HUDEP-2 (cell line): ENCODE data around the gene WBP1L.
"Not testable (repeated sequence)": the region's sequence is repeated elsewhere in the genome, so short reads cannot be mapped to it uniquely, and the experiment has no call there.

Experiments used
- DNase-seq, 76 experiments: peaks; one replicate each; lab custom pipeline; 2025; ENCODE audit not compliant: unreplicated experiment in 76 of 76; lab: John Stamatoyannopoulos, UW

The WBP1L gene

DNA sequence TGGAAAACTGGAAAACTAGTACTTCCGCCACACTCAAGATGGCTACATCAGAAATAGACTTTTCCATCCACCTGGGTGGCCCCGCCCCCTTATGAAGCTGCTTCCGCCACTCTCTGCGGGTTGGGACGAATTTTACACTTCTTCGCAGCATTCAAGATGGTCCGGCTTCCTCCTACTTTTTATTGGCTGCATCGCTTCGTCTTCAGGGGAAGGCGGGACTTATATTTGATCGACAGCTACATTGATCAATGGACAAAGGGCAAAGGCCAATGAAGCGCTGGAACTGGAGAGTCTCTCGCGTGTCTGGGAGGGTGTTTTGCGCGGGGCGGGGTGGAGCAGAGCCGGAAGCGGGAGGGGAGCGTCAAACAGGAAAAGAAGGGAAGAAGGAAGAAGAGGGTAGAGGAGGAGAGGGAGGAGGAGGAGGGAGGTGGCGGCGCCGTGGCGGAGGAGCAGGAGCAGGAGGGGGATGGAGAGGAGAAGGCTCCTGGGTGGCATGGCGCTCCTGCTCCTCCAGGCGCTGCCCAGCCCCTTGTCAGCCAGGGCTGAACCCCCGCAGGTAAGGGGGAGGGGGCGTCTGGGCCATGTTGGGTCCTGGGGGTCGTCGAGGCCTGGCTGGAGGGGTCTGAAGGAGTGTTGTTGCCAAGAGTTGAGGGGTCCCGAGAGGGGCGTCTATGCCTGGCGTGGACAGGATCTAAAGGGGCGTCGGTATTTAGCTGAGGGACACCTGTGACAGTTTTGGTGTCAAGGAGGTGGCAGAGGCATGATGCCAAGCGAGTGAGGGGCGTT lies at the start of gene WBP1L:
WBP1L (plus strand) TSS at position 361 of the 786 bp plus-strand sequence; CDS start at position 467, 106 bp downstream.
- DNase-seq: peak in 74 of 76 experiments; percentile 67 to 99 (median 96)

GRCh38 chr10:102695401-102695800 lies 48.3 kb upstream of the WBP1L start:
- DNase-seq: not testable (repeated sequence)

DNA sequence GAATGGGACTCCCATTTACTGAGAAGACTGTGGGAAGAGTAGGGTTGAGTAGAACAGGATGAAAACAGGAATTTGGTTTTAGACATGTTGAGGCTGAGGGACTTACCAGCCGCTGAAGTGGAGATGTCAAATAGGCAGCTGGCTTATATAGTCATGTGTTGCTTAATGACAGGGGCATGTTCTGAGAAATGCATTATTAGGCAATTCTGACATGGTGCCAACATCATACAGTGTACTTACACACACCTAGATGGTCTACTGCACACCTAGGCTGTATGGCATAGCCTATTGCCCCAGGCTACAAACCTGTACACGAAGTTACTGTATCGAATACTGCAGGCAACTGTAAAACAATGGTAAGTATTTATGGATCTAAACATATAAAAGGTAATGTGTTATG lies 47.0 kb upstream of the WBP1L start:
- DNase-seq: no peak

DNA sequence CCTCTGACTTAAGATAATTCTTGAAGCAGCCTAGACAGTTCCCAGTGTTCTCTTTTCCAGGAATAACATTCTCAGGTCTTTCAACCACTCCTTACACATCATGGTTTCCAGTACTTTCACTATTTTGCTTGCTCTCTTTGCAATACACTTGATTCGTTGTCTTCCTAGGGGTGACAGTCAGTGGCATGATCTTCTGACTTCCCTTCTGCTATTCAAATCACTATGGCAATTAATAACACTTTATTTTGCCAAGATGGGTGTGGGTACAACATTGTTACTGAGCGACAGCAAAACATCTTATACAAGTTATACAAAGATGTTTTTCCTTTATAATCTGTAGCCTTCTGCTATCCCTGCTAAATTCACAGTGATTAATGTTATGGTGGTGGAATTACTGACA lies 44.9 kb upstream of the WBP1L start:
- no peak for DNase-seq

GRCh38 chr10:102701272-102701671 lies 42.5 kb upstream of the WBP1L start:
- no peak for DNase-seq

- no peak for DNase-seq
Measured at GRCh38 chr10:102701796-102702195, 42.0 kb upstream of the WBP1L start.

DNA sequence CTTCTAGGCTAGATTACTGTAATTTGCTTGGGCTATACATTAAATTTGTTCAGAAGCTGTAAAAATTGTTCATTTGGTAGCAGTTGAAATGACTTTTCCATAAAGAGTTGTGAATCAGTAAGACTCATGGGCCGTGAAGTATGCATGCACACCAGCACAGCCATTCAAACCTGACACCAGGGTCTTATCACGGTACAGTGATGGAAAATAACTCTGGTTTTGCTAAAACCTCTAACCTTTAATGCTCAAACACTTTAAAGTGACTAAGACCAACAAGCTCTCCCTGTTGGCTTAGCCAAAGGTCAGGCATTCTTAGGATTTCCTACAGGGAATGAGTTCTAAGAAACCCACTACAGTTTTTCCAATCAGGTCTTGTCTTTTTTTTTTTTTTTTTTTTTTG lies 41.0 kb upstream of the WBP1L start:
- no peak for DNase-seq

- DNase-seq: no peak
Measured at GRCh38 chr10:102704915-102705314, 38.8 kb upstream of the WBP1L start.

DNA sequence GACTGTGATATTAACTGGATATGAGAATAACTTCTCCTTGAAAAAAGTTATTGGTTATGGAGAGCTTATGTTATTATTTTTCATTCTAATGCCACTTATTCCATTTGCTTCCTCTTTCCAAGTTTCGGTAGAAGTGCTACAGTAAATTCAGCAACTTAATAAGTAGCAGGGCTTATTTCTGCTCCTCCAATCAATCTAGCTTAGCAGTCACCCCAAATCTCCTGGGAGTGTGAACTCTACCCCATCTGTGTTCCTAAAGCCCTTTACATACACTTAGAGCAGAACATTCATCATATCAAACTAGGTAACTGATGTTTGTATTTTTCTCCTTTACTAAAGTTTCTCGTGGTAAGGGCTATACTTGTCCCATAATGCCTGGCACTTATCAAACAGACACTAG lies 38.2 kb upstream of the WBP1L start:
- DNase-seq: peak in 1 of 76 experiments; percentile 3

DNA sequence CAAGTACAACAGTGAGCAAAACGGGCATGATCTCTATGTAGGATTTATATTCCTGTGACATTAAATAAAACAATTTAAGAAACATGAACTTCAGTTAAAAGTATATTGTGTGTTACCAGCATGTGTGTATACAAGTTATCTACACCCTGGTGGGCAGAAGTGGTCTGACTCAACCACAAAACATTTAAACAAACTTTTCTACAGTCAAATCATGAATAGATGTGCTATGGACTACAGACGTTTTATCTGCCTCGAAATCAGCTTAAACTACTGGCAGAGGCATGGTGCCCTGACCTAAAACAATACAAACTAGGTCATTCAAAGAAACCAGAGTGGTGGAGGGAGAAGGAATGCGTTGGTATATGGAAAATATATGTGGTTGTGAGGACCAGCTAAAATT lies 33.1 kb upstream of the WBP1L start:
- DNase-seq: peak in 5 of 76 experiments; percentile 2 to 18 (median 10)

DNA sequence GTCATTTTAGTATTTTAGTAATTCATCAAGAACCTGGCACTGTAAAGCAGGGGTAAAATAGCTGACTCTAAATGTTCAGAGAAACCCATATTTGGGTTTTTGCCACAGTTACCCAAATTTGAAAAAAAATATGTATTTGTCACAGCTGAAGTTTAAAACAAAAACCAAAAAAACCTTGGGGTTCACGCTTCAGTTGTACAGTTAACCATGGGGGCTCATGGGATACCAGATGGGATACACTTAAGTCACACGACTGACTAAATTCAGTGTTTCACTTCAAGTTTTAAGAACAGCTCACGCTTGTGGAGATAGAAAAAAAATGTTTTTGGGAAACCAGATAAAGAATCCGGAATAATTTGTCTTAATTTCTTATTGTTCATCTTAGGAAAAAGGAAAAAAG lies 31.7 kb upstream of the WBP1L start:
- no peak for DNase-seq

- DNase-seq: peak in 1 of 76 experiments; percentile 26
Measured at GRCh38 chr10:102712843-102713538, 30.8 kb upstream of the WBP1L start.

GRCh38 chr10:102713539-102713813 lies 30.3 kb upstream of the WBP1L start:
- DNase-seq: peak in 10 of 76 experiments; percentile 29 to 67 (median 46)

- peak; percentile 64 to 99 (median 96) for DNase-seq
Measured at GRCh38 chr10:102713814-102714620, 29.7 kb upstream of the WBP1L start, which contains the start of gene ARL3. ARL3 (minus strand) TSS chr10:102714397; CDS start chr10:102714275, 122 bp downstream.

DNA sequence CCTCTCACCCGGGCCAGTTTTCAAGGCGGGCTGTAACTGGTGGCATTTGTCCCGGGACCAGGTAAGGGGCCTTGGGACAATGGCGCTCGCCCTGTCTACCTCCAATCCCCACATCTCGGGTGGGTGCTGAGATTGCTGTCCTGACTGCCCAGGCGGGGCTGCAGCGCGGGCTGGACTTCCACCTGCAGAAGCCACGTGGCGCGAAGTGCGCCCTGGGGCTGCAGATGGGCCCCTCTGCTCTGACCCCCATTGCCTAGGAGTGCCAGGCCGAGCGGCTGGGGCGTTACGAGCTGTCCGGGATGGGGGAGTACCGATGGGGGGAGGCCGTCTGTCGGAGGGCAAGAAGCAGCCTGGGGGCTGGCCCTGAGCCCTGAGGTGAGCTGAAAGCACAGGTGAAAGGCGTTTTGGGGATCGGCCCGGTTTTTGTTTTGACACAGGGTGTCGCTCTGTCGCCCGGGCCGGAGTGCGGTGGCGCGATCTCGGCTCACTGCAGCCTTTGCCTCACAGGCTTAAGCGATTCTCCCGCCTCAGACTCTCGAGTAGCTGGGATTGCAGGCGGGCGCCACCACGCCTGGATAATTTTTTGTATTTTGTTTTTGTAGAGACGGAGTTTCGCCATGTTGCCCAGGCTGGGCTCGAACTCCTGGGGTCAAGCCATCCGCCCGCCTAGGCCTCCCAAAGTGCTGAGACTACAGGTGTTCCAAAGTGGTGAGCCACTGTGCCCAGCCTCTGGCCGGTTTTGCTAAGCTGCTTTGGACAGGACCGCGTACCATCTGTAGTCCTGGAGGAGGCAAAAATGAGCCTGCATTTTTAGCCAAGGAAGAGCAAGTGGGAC lies 28.9 kb upstream of the WBP1L start, which contains the start of gene SFXN2:
SFXN2 (plus strand) TSS at position 16 of the 835 bp plus-strand sequence. CDS start 12,001 bp downstream, outside the sequence.
- peak in 44 of 76 experiments; percentile 6 to 95 (median 42) for DNase-seq

DNA sequence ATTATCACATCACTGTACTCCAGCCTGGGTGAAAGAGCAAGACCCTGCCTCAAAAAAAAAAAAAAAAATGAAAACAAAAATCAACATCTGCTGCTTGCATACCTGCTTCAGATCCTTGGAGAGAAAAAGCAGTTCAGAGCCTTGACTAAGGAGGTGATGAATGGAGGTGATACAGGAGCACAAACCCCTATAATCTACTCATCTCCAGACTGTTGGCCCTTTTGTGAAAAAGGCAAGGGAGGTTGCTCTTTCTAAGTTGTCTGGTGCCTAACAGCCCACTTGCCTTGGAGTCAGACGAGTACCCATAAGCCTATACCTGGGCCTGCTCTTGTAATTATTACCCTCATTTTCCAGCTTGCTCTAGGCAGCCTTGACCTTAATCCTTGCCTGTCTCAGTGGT lies 27.9 kb upstream of the WBP1L start:
- DNase-seq: no peak

GRCh38 chr10:102716900-102717565 lies 26.7 kb upstream of the WBP1L start:
- DNase-seq: not testable (repeated sequence)

GRCh38 chr10:102718220-102718619 lies 25.5 kb upstream of the WBP1L start:
- peak in 13 of 76 experiments; percentile 2 to 34 (median 9) for DNase-seq

DNA sequence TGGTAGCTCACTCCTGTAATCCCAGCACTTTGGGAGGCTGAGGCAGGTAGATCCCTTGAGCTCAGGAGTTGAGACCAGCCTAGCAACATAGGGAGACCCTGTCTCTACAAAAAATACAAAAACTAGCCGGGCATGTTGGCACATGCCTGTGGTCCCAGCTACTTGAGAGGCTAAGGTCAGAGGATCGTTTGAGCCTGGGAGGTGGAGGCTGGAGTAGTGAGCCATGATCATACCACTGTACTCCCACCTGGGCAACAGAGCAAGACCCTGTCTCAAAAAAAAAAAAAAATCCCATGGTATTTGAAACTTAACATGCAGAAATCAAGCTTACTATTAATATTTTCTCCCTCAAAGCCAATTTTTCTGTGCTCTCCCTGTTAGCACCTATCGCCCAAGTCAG lies 23.4 kb upstream of the WBP1L start:
- no peak for DNase-seq
